NCI-H1105 (cell line): ENCODE results near the gene AQP12A.

Source experiments
- DNase-seq: peaks from one replicate; lab custom pipeline; 2025; lab: John Stamatoyannopoulos, UW

Gene AQP12A

DNA sequence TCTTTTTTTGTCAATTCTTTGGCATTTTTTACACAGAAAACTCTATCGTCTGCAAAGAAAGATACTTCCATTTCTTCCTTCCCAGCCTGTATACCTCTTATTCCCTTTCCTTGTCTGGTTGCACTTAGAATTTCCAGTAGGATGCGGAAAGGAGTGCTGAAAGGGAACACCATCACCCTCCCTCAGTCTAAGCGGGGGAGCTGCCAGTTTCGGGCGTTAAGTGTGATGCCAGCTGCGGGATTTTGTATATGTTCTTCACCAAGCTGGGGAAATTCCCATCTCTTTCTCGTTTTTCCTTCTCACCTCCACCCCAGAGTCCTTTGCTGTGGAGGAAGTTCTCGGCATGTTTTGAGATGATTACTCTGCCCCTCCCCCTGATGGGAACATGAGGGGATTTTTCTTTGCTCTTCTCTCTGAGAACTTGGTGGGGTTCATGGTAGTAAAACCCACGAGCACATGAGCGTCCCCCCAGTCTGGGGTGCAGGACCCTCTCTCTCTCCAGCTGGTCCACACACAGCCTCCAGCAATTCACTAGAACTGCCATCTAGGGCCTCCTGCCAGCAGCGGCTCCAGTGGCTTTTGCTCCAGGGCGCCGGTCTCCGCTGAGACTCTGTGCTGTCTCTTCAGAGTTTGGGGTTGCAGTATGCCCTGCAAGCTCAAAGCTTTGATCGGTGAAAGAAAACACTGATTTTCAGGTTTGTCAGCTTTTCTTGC lies 15.5 kb downstream of the AQP12A start:
- no peak for DNase-seq

DNA sequence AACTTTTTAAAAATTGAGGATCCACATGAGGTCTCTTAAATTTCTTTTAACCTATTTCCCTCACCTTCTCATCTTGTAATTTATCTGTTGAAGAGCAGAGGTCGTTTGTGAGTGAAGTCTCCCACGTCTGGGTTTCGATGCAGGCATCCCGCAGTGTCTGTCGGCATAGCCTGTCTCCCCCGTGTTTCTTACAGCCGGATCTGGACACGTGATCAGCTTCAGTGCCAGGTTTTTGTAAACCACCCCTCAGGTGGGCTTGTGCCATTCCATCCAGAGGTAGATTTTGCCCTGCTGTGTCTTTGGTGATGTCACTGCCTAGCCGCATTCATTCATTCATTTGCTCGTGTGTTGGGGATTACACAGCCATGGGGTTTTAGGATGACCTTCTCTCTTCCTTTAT lies 16.2 kb downstream of the AQP12A start:
- DNase-seq, result no peak

DNA sequence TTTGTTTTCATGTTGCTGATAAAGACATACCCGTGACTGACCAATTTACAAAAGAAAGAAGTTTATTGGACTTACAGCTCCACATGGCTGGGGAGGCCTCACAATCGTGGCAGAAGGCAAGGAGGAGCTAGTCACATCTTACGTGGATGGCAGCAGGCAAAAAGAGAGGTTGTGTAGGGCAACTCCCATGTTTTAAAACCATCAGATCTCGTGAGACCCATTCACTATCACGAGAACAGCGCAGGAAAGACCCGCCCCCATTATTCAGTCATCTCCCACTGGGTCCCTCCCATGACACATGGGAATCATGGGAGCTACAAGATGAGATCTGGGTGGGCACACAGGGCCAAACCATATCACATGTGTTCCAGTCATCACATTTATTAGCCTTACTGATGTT lies 16.8 kb downstream of the AQP12A start:
- no peak for DNase-seq

DNA sequence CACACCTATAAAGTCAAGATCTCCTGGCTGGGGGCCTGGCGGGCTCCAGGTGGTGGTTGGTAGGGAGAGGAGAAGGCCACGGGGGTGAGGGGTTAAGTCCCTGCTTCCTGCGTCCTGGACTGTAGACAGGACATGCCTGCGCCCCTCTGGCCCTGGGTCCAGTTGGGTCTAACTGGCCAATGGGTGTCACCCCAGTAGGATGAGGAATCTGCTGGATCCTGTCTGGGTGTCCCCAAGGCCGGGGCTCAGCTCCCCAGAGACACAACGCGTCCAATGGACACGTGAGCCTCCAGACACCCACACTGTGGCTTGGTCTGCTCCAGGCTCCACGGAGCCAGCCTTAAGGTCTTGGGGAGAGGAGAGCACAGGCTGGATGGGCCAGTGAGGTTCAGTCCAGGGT lies 19.6 kb downstream of the AQP12A start:
- DNase-seq, result no peak

DNA sequence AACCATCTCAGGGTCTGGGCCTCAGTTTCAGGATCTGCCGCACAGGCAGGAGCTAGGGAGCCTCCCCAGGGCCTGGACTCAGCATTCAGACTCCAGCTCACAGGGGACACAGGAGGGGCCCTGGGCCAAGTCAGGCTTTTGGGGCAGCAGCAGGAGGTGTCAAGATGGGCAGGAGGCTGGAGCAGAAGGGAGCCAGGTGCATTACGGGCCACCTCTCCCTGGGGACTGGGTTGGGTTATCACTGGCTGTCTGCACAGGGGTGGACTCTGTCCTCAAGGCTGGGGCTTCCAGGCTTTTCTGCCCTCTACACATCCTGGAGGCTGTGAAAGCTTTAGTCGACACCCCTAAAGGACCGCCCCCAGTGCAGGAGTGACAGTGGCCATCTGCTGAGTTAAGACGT lies 20.0 kb downstream of the AQP12A start:
- no peak for DNase-seq

DNA sequence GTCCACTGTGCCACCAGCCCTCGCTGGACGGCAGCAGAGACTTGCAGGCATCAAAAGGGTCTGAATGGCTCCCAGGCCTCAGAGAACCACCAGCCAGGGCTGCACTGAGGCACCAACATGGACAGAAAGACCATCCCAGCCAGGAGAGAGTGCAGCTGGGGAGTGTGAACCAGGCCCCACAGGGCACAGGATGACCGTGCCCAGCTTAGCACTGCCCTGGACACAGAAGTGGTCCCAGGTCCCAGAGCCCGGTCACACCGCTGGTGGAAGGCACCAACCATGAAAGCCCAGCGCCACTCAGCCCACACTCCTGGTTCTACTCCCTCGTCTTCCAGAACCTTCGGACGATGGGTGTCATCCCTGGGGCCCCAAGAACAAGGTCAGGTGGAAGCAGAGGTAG lies 20.5 kb downstream of the AQP12A start:
- DNase-seq, result no peak

DNA sequence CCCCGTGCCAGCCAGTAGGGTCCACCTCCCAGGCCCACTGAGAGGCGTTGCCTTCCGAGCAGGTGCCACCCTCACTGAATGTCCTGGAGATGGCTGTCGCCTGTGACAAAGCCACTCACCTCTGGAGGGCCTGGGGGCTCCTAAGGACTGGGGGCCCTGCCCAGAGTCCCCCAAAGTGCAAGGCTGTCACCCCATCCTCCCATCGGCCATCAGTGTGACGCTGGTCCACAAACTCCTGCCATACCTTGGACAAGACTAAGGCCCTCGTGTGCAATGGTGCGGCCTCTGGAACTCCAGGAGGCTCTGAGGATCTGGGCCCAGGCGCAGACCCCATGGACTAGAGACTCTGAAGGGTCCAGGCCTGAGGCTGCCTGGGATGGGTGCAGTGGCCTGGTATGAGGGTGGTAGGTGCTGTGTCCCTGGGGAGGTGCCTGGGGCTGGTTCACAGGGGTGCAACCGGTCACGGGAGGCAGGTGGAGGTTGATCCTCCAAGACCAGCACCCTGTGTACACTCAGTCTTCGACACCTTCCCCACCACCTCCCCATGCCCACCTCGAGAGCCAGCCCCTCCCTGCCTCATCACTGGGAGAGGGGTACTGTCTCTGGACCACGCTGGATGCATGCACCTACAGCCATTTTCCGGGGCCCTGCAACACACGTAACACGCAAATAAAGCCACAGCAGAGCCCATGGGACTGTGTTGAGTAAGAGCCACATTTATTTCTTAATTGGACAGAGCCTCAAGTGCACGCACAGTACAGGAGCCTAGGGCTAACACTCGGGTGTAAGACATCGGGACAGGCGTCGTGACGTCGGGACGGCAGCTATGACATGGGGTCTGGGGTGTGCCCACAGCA lies 21.6 kb downstream of the AQP12A start:
- no peak for DNase-seq

DNA sequence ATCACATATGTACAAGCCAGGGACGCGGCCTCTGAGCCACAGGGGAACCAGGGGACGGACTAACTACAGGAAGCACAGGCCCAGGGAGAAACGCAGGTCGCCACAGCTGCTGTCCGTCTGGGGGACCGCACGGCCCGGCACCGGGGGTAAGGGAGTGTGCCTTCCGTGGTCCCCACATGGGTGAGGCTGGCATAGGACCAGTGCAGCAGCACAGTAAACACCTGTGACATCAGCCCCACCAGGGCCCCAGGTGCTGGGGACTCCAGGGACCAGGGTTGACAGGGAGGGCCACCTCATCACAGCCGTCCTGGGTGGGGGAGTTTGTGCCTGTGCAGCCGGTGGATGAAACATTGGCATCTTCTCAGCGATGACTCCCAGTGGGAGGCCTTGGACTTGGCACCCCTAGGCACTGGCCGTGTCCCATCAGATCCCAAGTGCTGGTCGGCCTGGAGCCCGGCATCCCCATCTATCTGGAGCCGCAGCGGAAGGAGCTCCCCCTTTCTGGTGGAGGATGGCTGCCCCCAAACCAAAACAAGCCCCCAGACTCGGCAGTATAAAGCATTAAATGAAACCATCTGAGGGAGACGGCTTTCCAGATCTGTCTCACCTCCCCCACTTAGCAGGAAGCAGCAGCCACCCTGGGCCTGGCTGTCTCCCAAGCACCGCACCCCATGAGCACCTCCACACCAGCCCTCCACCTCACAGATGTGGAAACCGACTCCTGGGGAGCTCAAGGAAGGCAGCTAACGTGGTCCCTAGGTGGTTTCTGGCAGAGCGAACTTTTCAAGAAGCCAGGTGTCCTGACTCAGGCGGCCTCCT lies 22.5 kb downstream of the AQP12A start:
- no peak for DNase-seq

DNA sequence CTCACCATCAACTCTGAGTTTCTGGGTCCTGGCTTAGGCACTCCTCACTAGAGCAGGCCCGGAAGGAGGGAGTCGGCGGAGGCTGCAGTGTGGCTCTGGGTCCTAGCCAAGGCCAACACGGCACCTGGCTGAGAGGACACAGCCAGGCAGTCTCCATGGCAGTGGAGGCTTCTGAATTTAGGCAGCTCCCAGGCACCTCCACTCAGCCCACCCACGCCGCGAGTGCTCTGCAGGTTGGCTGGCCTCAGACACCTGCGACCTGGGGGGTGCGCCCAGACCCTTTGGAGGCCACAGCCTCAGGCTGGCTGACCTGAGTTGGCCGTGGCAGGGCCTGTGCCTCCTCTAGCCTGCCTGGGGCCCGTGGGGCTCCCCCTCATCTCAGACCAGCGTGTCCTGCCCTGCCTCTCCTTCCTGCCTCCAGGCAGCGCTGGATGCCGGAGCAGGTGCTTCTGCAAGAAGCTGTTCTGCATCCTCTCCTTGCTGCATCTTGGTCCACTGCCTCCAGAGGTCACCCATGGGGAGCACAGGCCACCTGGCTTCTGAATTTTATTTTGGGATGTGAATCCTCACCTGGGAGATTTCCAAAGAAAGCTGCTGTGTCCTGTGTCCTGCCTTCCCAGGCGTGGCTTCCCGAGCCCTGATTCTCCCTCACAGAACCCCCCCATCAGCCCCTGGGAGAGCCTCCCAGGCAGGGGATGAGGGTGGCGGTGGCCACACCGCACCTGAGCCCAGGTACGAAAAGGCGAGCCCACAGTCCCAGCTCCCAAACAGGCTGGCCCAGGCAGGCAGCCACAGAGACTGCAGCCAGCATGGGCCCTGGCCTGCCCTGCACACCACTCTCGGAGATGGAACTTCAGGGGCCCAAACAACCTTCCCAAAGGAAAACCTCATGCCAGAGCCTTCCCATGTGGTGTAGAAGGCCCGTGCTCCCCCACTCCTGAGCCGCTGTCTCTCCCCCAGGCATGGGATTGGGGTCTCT lies 23.4 kb downstream of the AQP12A start:
- no peak for DNase-seq

DNA sequence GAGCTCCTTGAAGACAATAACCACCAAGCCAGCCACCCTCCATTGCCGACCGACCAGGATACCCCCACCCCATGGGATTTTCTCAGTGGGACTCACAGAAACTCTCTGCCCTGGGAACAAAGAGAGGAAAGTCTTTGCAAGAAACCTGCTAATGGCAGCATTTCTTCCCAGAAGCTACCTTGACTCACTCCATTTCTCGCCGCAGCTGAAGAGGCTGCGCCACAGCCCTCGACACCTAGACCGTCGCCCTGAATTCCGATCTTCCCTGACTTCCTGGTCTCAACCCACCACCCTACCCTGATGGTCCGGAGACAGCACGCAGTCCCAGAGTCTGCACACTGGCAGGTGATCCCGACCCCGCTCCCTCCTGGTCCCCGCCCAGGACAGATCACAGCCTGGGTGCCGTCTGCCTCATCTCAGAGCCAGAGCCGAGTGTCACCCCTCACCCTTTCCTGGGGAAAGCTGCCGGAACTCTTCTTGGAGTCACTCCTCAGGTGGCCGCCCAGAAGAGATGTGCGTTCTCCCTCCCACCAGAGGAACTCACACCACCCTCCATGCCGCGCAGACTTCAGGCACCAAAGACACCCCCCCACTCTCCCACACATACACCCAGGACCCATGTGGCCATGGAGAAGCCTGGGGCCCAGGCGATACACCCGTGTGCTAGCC lies 24.6 kb downstream of the AQP12A start:
- DNase-seq, result no peak

DNA sequence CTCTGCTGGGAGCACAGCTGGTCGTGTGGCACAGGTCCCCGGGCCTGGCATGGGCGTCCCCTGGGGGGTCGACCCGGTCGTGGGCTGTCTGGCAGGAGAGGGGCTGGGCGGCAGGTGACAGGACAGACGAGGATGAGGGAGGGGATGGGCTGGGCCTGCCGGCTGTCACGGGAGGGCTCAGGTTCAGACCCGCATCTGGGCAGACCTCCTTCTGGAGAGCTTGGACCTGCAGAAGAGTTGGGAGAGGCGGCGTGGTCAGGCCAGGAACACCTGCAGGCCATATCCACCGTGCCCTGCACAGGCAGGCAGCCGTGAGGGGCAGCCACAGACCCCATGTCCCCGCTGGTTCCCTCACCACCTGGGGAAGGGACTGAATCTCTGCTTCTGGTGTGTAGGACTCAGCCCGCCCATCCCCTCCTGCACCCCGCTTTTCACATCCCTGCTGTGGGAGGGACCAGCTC lies 25.5 kb downstream of the AQP12A start:
- no peak for DNase-seq

DNA sequence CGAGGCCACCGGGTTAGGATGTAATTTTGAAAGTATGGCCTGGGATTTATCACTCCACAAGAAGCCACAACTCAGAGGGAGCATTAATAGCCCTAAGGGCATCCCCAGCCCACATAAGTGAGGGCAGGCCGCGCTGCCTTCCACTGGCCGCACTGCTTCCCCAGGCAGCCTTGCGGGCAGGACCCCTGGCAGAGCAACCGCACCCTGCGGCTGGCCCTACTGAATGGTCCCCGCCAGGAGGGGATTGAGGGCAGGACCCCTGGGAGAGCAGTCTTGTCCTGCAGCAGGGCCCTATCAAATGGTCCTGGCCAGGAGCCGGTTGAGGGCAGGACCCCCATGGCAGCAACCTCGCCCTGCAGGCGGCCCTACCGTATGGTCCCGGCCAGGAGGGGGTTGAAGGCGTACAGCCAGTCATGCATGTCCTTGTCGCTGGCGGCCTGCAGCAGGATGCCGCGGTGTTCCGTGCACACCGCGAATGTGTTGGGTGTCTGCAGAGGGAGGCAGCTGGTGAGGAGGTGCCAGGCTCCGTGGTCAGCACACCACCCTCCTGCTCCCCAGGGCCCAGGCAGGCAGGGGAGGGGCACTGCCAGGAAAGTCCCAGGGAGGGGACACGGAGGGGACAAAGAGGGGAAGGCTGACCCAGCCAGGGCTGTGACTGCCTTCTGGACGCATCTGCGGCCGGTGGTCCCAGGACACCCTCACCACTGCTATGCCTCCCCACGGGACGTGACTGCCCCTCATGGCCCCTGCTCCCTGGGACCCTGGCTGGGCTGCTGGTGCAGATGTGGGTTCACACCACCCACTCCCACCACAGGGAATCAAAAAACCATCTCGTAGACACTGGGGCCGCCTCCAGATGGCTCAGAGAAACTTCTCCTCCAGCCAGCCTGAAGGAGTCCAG lies 26.3 kb downstream of the AQP12A start:
- no peak for DNase-seq

DNA sequence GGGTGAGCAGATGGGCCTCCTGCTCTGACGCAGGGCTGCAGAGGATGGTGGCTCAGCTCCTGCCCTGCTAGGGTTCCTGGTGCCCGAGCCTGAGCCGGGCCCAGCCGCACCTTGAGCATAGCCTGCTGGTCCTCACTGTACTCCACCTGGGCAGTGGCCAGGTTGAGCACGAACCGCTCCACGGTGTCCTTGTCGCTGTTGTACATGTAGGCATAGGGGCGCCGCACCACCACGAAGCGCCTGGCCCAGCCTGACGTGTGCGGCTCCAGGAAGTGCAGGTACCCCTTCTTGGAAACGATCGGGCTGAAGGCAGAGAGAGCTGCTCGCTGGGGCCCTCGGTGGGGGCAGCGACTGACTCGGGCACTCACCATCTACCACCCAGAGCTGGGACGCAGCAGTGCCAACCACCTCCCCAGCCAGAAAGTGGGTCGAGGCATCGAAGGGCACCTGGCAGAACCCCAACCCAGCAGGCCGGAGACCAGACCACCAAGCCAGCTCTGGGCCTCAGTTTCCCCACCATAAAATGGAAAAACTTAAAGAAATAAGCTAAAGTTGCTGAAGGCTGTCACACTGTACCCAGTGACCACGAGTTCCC lies 27.3 kb downstream of the AQP12A start:
- DNase-seq, result no peak

DNA sequence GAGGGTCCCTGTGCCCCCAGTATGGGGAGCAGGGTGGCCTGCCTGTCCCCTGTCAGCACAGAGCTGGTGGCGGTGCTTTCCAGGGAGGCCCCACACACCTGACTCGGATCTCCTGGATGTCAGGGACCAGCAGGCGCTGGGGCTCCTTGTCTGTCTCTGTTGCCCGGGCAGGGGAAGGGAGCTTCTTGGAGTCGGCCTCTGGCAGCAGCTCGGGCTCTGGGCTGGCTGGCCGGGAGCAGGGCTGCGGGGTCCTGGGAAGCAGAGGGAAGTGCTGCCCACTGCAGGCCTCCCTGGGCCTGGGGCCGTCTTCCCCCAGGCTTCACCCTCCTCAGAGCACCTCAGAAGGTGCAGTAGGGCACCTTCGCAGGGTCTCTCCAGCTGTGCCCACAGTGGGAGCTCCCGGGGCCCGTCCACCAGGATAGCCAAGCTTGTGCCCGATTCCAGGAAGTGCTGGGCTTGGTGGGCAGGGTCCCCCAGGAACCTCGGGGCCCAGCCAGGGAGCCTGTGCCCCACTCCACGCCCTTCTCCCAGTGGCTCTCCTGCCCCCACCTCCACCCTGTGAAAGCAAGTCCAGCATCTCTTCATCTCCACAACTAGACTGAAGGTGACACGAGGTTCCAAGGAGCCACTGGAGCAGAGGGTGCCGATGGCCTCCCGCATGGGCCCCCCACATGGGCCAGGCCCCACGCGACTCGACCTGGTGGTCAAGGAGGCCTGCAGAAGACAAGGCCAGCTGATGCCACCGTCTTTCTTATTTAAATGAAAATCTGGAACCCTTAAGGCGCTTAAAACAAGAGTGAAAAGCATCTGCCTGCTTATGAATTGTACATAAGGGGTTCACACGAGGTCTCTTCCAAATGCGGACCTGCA lies 28.2 kb downstream of the AQP12A start:
- DNase-seq, result no peak

DNA sequence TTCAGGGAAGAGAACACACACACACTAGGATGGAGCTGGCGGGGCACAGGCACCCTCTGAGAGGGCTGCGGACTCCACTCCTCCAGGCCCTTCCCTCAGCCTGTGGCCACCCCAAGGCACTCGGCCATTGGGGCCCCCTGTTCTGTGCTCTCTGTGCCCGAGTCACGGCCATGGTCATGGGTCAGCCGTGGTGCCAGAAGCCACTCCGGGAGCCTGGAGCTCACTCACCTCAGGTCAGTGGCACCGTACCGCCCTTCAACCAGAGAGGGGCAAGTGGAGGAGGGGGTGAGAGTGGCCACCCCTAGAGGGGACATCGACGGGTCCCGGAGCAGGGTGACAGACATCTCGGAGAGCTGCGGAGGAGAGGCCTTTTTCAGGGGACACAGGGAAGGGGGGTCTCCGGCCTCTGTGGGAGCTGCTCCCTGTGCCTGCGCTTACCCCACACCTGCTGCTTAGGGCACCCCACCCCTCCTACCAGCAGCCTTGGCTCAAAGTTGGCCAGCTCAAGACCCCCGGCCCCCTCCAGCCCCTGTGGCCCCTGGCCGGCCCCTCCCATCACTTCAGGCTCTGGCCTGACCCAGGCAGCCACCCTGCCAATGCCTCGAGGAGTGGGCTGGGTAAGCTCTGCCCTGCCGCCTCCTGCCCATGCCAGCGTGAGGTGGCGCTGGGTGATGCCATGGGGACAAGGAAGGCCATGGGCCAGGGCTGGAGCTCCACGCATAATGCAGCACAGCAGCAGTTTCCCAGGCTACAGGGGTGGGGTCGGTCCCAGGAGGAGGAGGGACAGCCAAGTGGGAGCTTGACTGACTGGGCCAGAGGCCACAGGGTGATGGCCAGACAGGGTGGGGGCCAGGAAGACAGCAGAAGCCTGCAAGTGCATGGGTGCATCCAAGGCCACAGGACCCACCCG lies 29.3 kb downstream of the AQP12A start:
- DNase-seq, result no peak

DNA sequence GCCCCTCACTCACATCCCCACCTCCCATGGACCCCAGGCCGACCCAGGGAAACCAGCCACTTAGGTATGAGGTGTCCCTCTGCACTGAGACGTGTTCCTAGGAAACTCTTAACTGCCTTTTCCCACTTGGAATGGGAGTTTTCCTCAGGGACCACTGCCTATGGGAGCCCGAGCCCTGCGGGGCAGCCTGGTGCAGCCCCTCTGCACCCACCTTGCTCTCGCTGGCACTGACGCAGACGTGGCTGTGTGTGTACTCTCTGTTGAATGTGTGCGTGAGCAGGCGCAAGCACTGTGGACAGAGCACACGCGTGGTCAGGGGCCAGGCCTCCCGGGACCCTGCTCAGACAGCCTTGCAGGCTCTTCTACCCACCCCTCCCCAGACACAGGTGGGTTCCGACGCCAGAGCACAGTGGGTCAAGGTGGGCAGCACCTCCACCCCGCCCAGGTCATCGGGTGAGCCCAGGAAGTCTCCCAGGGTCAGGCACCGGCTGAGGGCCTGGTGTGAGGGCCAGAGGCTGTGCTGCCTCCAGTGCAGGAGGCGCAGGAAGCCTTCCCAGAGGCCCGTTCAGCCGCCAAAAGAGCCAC lies 30.0 kb downstream of the AQP12A start:
- no peak for DNase-seq

DNA sequence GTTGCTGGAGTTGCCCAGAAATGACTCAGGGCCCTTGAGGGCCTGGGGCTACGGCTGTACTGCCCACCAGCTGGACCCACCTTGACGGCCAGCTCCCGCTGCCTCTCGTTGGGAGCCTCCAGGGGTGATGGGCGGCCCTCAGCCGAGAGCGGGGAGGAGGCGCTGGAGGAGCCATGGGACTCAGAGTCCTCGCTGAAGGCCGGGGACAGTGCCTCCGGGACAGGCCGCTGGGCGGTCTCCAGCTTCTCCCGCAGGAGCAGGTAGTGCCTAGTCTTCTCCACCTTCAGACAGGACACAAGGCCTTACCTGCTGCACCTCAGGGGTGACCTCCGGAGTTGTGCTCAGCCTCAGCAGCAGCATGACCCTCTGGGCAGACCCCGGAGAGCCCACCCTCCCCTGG lies 30.7 kb downstream of the AQP12A start:
- no peak for DNase-seq
